GM18517 (cell line): Measurements from ENCODE around the gene C1QTNF1.

Experiments used
- ATAC-seq: cut with Tn5 transposase; IDR thresholded peaks from one replicate; pipeline ENCODE4 v1.9.1; 2021; ENCODE audit warnings: mild to moderate bottlenecking, moderate library complexity; ENCODE audit not compliant: unreplicated experiment

C1QTNF1 gene

GRCh38 chr17:79078476-79079190 lies 54.7 kb downstream of the C1QTNF1 start:
- no peak for ATAC-seq

GRCh38 chr17:79079421-79080200 lies 55.6 kb downstream of the C1QTNF1 start:
- no peak for ATAC-seq

- ATAC-seq, result no peak
These were observed 56.4 kb downstream of the C1QTNF1 start for GRCh38 chr17:79080349-79080748.

GRCh38 chr17:79080761-79081290 lies 56.9 kb downstream of the C1QTNF1 start:
- no peak for ATAC-seq

- ATAC-seq, result no peak
These were observed 57.8 kb downstream of the C1QTNF1 start for GRCh38 chr17:79081571-79082276.

GRCh38 chr17:79082311-79083190 lies 58.6 kb downstream of the C1QTNF1 start:
- no peak for ATAC-seq

GRCh38 chr17:79083191-79083971 lies 59.4 kb downstream of the C1QTNF1 start:
- ATAC-seq, result no peak

GRCh38 chr17:79084291-79085153 lies 60.6 kb downstream of the C1QTNF1 start:
- ATAC-seq, result no peak

- no peak for ATAC-seq
These were observed 61.4 kb downstream of the C1QTNF1 start for GRCh38 chr17:79085154-79085920.

GRCh38 chr17:79085921-79086551 lies 62.1 kb downstream of the C1QTNF1 start:
- ATAC-seq, result no peak

GRCh38 chr17:79086609-79087427 lies 62.8 kb downstream of the C1QTNF1 start:
- no peak for ATAC-seq

GRCh38 chr17:79087428-79088143 lies 63.6 kb downstream of the C1QTNF1 start:
- no peak for ATAC-seq

GRCh38 chr17:79088247-79088996 lies 64.5 kb downstream of the C1QTNF1 start:
- ATAC-seq, result no peak

- no peak for ATAC-seq
These were observed 65.0 kb downstream of the C1QTNF1 start for GRCh38 chr17:79088997-79089328.

GRCh38 chr17:79089720-79090442 lies 65.9 kb downstream of the C1QTNF1 start:
- ATAC-seq, result no peak
